ENCODE data around the gene TRAF1.

Gene TRAF1

DNA sequence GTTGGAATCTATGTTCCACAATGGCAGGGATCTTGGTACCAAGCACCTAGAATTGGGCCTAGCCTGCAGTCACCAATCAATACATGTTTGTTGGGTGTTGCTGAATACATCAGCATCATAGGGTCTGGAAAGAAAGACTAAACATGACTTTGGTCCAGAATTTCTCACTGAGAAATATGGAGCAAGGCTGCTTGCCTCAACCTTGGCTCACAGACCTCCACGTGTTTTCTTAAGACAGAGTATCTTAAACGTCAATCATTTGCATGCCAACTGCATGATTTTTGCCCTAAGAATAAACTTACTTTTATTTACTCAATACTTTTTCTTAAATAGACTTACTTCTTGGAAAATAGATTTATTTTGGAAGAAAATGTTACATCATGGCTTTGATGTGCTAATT is 22.7 kb upstream of the TRAF1 start:
- H3K79me2 ChIP-seq (ENCODE audit: insufficient read depth, low read length) = no peaks in the 10 kb centered on the region
- H3K36me3 ChIP-seq (ENCODE audit: low read length) = no peaks in the 10 kb centered on the region
- no peak overlapping the region for H3K27ac ChIP-seq (ENCODE audit: low read depth, low read length)
- no peaks in the 10 kb centered on the region for H3K27me3 ChIP-seq (ENCODE audit: low read length)
- H3F3A ChIP-seq (ENCODE audit: insufficient read depth) = no peaks in the 10 kb centered on the region
- no peak for TF ChIP-seq EZH2phosphoT487 (conservative IDR thresholded peaks at IDR 0.05; ENCODE audit: low read length)
- TF ChIP-seq, protein P1, sequence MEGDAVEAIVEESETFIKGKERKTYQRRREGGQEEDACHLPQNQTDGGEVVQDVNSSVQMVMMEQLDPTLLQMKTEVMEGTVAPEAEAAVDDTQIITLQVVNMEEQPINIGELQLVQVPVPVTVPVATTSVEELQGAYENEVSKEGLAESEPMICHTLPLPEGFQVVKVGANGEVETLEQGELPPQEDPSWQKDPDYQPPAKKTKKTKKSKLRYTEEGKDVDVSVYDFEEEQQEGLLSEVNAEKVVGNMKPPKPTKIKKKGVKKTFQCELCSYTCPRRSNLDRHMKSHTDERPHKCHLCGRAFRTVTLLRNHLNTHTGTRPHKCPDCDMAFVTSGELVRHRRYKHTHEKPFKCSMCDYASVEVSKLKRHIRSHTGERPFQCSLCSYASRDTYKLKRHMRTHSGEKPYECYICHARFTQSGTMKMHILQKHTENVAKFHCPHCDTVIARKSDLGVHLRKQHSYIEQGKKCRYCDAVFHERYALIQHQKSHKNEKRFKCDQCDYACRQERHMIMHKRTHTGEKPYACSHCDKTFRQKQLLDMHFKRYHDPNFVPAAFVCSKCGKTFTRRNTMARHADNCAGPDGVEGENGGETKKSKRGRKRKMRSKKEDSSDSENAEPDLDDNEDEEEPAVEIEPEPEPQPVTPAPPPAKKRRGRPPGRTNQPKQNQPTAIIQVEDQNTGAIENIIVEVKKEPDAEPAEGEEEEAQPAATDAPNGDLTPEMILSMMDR (IDR thresholded peaks at IDR 0.05; ENCODE audit: insufficient read depth, low read length, poor library complexity, severe bottlenecking) = no peak
- H3K9me3 ChIP-seq (ENCODE audit: insufficient read depth, low read length) = no peaks in the 10 kb centered on the region
- H4K20me1 ChIP-seq (ENCODE audit: low read depth, low read length) = no peaks in the 10 kb centered on the region
- H3K9ac ChIP-seq (ENCODE audit: low read length) = no peak overlapping the region
- H2AFZ ChIP-seq (ENCODE audit: low read depth, low read length, severe bottlenecking) = no peak overlapping the region
- no peak overlapping the region for H3K4me2 ChIP-seq (ENCODE audit: low read depth, low read length, poor library complexity, severe bottlenecking)
- H3K9me2 ChIP-seq (replicated peaks; ENCODE audit: insufficient read depth, low read length) = no peaks in the 10 kb centered on the region
- H3K4me3 ChIP-seq (ENCODE audit: insufficient read depth, low read length, poor library complexity, severe bottlenecking) = no peak overlapping the region

DNA sequence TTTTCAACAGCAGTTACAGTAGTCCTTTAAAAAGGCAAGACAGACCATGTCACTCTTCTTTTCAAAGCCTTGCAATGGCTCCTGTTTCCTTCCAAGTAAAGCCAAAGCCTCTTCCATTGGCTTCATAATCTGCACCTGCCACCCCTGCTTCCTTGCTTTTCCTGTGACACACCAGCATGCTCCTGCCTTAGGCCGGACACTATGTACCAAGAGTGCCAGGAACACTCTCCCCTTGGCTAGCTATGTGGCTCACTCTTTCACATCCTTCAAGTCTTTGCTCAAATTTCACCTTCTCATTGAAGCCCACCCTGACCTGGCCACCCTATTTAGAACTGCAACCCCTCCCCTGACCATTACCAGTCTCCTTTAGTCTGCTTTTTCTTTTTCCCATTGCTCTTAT is 22.2 kb upstream of the TRAF1 start:
- Histone ChIP-seq H3K9ac (ENCODE audit: low read length) (no peak overlapping the region), H3K27me3 (ENCODE audit: low read length) (no peaks in the 10 kb centered on the region), H3F3A (ENCODE audit: insufficient read depth) (no peaks in the 10 kb centered on the region), H4K20me1 (ENCODE audit: low read depth, low read length) (no peaks in the 10 kb centered on the region), H3K27ac (ENCODE audit: low read depth, low read length) (no peak overlapping the region), H3K36me3 (ENCODE audit: low read length) (no peaks in the 10 kb centered on the region), H3K9me3 (ENCODE audit: insufficient read depth, low read length) (no peaks in the 10 kb centered on the region), H2AFZ (ENCODE audit: low read depth, low read length, severe bottlenecking) (no peak overlapping the region), H3K4me2 (ENCODE audit: low read depth, low read length, poor library complexity, severe bottlenecking) (no peak overlapping the region), H3K9me2 (replicated peaks; ENCODE audit: insufficient read depth, low read length) (no peaks in the 10 kb centered on the region), H3K79me2 (ENCODE audit: insufficient read depth, low read length) (no peaks in the 10 kb centered on the region), H3K4me3 (ENCODE audit: insufficient read depth, low read length, poor library complexity, severe bottlenecking) (no peak overlapping the region)
- TF ChIP-seq, protein P1 (IDR thresholded peaks at IDR 0.05; ENCODE audit: insufficient read depth, low read length, poor library complexity, severe bottlenecking) = no peak
- TF ChIP-seq EZH2phosphoT487 (conservative IDR thresholded peaks at IDR 0.05; ENCODE audit: low read length) = no peak

DNA sequence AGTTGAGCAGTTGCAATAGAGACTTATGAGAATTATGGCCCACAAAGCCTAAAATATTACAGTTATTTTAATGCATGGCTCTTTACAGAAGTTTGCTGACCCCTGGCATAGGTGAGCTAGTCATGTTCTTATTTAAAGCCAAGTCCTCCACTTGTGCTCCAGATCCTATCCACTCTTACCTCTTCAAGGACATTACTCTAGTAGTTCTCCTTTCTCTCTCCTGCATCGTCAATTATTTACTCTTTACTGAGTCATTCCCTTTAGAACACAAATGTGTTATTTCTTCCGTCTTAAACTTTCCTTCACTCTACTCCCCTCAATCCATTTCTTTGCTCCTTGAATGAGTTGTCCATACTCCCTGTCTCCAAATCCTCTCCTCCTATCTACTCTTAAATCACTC is 20.6 kb upstream of the TRAF1 start:
- H3K27me3 ChIP-seq (ENCODE audit: low read length) = no peaks in the 10 kb centered on the region
- no peaks in the 10 kb centered on the region for H4K20me1 ChIP-seq (ENCODE audit: low read depth, low read length)
- H3K4me3 ChIP-seq (ENCODE audit: insufficient read depth, low read length, poor library complexity, severe bottlenecking) = no peak overlapping the region
- no peaks in the 10 kb centered on the region for H3K9me3 ChIP-seq (ENCODE audit: insufficient read depth, low read length)
- TF ChIP-seq, protein P1 (IDR thresholded peaks at IDR 0.05; ENCODE audit: insufficient read depth, low read length, poor library complexity, severe bottlenecking) = no peak
- no peak for TF ChIP-seq EZH2phosphoT487 (conservative IDR thresholded peaks at IDR 0.05; ENCODE audit: low read length)
- no peaks in the 10 kb centered on the region for H3K9me2 ChIP-seq (replicated peaks; ENCODE audit: insufficient read depth, low read length)
- H2AFZ ChIP-seq (ENCODE audit: low read depth, low read length, severe bottlenecking) = no peak overlapping the region
- no peaks in the 10 kb centered on the region for H3K36me3 ChIP-seq (ENCODE audit: low read length)
- no peak overlapping the region for H3K27ac ChIP-seq (ENCODE audit: low read depth, low read length)
- no peak overlapping the region for H3K9ac ChIP-seq (ENCODE audit: low read length)
- no peak overlapping the region for H3K4me2 ChIP-seq (ENCODE audit: low read depth, low read length, poor library complexity, severe bottlenecking)
- no peaks in the 10 kb centered on the region; the same call in 1 of the 2 replicates for H3F3A ChIP-seq (ENCODE audit: insufficient read depth)
- H3K79me2 ChIP-seq (ENCODE audit: insufficient read depth, low read length) = no peaks in the 10 kb centered on the region

All from SU-DHL-6 (cell line).